ENCODE data around the gene SLC16A4. TPM values are rescaled to one million over a fixed set of nuclear protein-coding genes. Genes with fewer than 3 reads are reported as not detected.
"Not testable (repeated sequence)": the region's sequence is repeated elsewhere in the genome, so short reads cannot be mapped to it uniquely, and the experiment has no call there.

Gene SLC16A4
- total RNA-seq, 1 experiment from 2014 or later: 0.46 TPM

DNA sequence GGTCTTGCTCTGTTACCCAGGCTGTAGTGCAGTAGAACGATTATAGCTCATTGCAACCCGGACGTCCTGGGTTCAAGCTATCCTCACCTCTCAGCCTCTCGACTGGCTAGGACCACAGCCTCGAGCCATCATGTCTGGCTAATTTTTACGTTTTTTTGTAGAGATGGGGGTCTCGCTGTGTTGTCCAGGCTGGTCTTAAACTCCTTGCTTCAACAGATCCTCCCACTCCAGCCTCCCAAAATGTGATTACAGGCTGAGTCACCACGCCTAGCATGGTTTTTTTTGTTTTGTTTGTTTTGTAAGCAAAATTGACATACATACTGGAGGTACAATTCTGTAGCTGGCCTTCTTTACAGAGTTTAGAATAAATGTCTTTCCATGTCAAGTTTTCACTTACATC is 17.7 kb upstream of the SLC16A4 start:
- ATAC-seq (no peak), DNase-seq (ENCODE audit: low read depth, low spot score) (no peak)
- POLR2A ChIA-PET: no interaction called here
- peaks cover 12% of the 10 kb centered on the region for H3K36me3 ChIP-seq (ENCODE audit: control insufficient read depth, insufficient read depth, low read length)
- peak overlapping the region; percentile 90 to 96 for H3K4me3 ChIP-seq (ENCODE audit: low read depth in 2 of 2, low read length in 2 of 2)
- no peaks in the 10 kb centered on the region for H3K4me1 ChIP-seq (ENCODE audit: control insufficient read depth, insufficient read depth, low read length)
- in situ Hi-C loops (cut with HindIII; ENCODE audit: low pct_unique_long_range_greater_than_20kb, low sequenced_read_pairs): no loop called here
- H3K9me3 ChIP-seq (ENCODE audit: control insufficient read depth, insufficient read depth, low read depth, low read length): no peaks in the 10 kb centered on the region
- intact Hi-C loops (cut with micrococcal nuclease; ENCODE audit: unreplicated experiment): no loop called here
- BruUV-seq (replicated peaks): no TSS peak
- CTCF ChIA-PET: interaction anchor here (1.5 kb wide), 1 partner anchor 87 kb away, joined by 6 read pairs; no protein-coding TSS in a partner anchor
- TF ChIP-seq, protein P1, sequence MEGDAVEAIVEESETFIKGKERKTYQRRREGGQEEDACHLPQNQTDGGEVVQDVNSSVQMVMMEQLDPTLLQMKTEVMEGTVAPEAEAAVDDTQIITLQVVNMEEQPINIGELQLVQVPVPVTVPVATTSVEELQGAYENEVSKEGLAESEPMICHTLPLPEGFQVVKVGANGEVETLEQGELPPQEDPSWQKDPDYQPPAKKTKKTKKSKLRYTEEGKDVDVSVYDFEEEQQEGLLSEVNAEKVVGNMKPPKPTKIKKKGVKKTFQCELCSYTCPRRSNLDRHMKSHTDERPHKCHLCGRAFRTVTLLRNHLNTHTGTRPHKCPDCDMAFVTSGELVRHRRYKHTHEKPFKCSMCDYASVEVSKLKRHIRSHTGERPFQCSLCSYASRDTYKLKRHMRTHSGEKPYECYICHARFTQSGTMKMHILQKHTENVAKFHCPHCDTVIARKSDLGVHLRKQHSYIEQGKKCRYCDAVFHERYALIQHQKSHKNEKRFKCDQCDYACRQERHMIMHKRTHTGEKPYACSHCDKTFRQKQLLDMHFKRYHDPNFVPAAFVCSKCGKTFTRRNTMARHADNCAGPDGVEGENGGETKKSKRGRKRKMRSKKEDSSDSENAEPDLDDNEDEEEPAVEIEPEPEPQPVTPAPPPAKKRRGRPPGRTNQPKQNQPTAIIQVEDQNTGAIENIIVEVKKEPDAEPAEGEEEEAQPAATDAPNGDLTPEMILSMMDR (IDR thresholded peaks at IDR 0.05): no peak
- TF ChIP-seq SIN3A (IDR thresholded peaks at IDR 0.05; ENCODE audit: borderline replicate concordance, insufficient read depth, low read depth, low read length) (no peak), TCF7L2 (IDR thresholded peaks at IDR 0.05; ENCODE audit: low read depth, low read length) (no peak), POLR2AphosphoS5 (IDR thresholded peaks at IDR 0.05; ENCODE audit: low read depth, low read length) (no peak)
- TF ChIP-seq, protein P2, sequence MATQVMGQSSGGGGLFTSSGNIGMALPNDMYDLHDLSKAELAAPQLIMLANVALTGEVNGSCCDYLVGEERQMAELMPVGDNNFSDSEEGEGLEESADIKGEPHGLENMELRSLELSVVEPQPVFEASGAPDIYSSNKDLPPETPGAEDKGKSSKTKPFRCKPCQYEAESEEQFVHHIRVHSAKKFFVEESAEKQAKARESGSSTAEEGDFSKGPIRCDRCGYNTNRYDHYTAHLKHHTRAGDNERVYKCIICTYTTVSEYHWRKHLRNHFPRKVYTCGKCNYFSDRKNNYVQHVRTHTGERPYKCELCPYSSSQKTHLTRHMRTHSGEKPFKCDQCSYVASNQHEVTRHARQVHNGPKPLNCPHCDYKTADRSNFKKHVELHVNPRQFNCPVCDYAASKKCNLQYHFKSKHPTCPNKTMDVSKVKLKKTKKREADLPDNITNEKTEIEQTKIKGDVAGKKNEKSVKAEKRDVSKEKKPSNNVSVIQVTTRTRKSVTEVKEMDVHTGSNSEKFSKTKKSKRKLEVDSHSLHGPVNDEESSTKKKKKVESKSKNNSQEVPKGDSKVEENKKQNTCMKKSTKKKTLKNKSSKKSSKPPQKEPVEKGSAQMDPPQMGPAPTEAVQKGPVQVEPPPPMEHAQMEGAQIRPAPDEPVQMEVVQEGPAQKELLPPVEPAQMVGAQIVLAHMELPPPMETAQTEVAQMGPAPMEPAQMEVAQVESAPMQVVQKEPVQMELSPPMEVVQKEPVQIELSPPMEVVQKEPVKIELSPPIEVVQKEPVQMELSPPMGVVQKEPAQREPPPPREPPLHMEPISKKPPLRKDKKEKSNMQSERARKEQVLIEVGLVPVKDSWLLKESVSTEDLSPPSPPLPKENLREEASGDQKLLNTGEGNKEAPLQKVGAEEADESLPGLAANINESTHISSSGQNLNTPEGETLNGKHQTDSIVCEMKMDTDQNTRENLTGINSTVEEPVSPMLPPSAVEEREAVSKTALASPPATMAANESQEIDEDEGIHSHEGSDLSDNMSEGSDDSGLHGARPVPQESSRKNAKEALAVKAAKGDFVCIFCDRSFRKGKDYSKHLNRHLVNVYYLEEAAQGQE (IDR thresholded peaks at IDR 0.05; ENCODE audit: insufficient read depth in 1 of 2, low read depth in 2 of 2, low read length in 1 of 2): no peak
- no peaks in the 10 kb centered on the region for H3K27me3 ChIP-seq (ENCODE audit: control insufficient read depth, insufficient read depth, low read length)
- peak overlapping the region; percentile 94 for H3K27ac ChIP-seq (ENCODE audit: low read length)

DNA sequence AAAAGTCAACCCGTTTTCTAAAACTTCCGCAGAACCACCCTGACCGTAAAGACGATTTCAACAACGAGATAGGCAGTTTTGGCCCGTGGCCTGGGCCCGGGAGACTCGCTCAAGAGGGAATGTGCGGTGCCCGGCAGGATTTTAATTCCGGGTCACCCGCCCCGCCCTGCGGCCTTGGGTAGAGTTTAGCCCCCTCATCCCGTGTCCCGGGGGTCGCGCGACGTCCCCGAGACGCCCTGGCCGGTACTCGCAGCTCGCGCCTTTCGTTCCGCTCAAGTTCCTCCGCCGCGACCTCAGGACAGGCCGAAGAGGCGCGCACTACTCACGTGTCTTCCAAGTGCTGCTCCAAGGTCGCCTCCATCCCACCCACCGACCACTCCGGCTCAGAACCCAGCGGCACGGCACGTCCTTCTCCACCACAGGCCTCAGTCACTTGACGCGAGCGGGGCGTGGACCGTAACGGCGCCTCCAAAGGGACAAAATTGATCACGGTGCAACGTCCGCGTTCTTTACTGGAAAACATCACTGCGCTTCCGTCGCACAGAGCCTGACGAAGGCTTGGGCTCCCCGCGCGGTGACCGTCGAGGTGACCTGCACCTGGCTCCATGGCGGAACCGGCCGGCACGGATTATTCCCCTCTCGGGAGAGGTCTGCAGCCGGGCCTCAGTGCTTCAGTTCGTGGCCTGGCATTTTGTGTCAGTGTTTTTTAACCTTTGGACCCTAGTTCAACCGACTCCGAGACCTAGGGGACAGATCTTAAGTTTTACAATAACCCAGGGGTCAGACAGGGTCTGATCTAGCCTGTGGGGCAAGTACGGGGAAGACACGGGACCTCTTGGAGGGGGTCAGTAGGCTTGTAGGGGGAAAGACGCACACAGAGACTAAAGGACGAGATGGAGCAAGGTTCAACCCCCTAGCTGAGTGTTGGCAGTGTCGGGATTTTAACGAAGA is 16.7 kb upstream of the SLC16A4 start, which contains the start of gene LAMTOR5:
TSS of gene LAMTOR5 (minus strand) at position 435 of the 951 bp plus-strand sequence. CDS start at position 361, 74 bp downstream.
- POLR2A ChIA-PET: no interaction called here
- TF ChIP-seq, protein P2 (IDR thresholded peaks at IDR 0.05; ENCODE audit: insufficient read depth in 1 of 2, low read depth in 2 of 2, low read length in 1 of 2): 0 out of 4 replicates have a peak, but pooled peaks of 1 of the 2 experiments have one; percentile 61
- TF ChIP-seq, protein P1 (IDR thresholded peaks at IDR 0.05): no peak
- TF ChIP-seq SIN3A (IDR thresholded peaks at IDR 0.05; ENCODE audit: borderline replicate concordance, insufficient read depth, low read depth, low read length) (peak; percentile 76; the same call in 1 of the 2 replicates), TCF7L2 (IDR thresholded peaks at IDR 0.05; ENCODE audit: low read depth, low read length) (0 out of 2 replicates have a peak, but pooled peaks have one; percentile 30), POLR2AphosphoS5 (IDR thresholded peaks at IDR 0.05; ENCODE audit: low read depth, low read length) (peak; percentile 86)
- in situ Hi-C loops (cut with HindIII; ENCODE audit: low pct_unique_long_range_greater_than_20kb, low sequenced_read_pairs): no loop called here

DNA sequence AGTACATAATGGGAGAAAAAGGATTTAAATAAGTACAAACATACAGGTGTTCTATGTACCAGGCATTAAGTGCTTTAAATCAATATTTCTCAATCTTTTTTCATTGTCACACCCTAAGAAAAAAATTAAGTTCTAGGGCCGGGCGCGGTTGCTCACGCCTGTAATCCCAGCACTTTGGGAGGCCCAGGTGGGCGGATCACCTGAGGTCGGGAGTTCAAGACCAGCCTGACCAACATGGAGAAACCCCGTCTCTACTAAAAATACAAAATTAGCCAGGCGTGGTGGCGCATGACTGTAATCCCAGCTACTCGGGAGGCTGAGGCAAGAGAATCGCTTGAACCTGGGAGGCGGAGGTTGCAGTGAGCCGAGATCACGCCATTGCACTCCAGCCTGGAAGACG is 15.6 kb upstream of the SLC16A4 start:
- H3K4me3 ChIP-seq (ENCODE audit: low read depth in 2 of 2, low read length in 2 of 2): peak overlapping the region; percentile 90 to 96
- H3K27ac ChIP-seq (ENCODE audit: low read length): peak overlapping the region; percentile 94
- intact Hi-C loops (cut with micrococcal nuclease; ENCODE audit: unreplicated experiment); H3K4me1 ChIP-seq (ENCODE audit: control insufficient read depth, insufficient read depth, low read length); H3K27me3 ChIP-seq (ENCODE audit: control insufficient read depth, insufficient read depth, low read length); CTCF ChIA-PET; H3K9me3 ChIP-seq (ENCODE audit: control insufficient read depth, insufficient read depth, low read depth, low read length); BruUV-seq (replicated peaks); ATAC-seq; DNase-seq (ENCODE audit: low read depth, low spot score); POLR2A ChIA-PET; in situ Hi-C loops (cut with HindIII; ENCODE audit: low pct_unique_long_range_greater_than_20kb, low sequenced_read_pairs): not testable (repeated sequence)
- H3K36me3 ChIP-seq (ENCODE audit: control insufficient read depth, insufficient read depth, low read length): peaks cover 21% of the 10 kb centered on the region

More for the DNA sequence above, 16.7 kb upstream of the SLC16A4 start, which contains the start of gene LAMTOR5:
- Histone ChIP-seq H3K4me1 (ENCODE audit: control insufficient read depth, insufficient read depth, low read length) (no peaks in the 10 kb centered on the region), H3K36me3 (ENCODE audit: control insufficient read depth, insufficient read depth, low read length) (peaks cover 18% of the 10 kb centered on the region), H3K27ac (ENCODE audit: low read length) (peak within 1 kb of the TSS; percentile 94), H3K4me3 (ENCODE audit: low read depth in 2 of 2, low read length in 2 of 2) (peak within 1 kb of the TSS; percentile 90 to 96), H3K9me3 (ENCODE audit: control insufficient read depth, insufficient read depth, low read depth, low read length) (no peaks in the 10 kb centered on the region), H3K27me3 (ENCODE audit: control insufficient read depth, insufficient read depth, low read length) (no peaks in the 10 kb centered on the region)
- intact Hi-C loops (cut with micrococcal nuclease; ENCODE audit: unreplicated experiment): no loop called here
- BruUV-seq (replicated peaks): no TSS peak
- ATAC-seq (peak; percentile 96), DNase-seq (ENCODE audit: low read depth, low spot score) (peak; percentile 75)
- CTCF ChIA-PET: interaction anchor here (1.5 kb wide), 1 partner anchor 88 kb away, joined by 6 read pairs; no protein-coding TSS in a partner anchor
